ENCODE measurements around the gene PLXNA2.

Gene PLXNA2

DNA sequence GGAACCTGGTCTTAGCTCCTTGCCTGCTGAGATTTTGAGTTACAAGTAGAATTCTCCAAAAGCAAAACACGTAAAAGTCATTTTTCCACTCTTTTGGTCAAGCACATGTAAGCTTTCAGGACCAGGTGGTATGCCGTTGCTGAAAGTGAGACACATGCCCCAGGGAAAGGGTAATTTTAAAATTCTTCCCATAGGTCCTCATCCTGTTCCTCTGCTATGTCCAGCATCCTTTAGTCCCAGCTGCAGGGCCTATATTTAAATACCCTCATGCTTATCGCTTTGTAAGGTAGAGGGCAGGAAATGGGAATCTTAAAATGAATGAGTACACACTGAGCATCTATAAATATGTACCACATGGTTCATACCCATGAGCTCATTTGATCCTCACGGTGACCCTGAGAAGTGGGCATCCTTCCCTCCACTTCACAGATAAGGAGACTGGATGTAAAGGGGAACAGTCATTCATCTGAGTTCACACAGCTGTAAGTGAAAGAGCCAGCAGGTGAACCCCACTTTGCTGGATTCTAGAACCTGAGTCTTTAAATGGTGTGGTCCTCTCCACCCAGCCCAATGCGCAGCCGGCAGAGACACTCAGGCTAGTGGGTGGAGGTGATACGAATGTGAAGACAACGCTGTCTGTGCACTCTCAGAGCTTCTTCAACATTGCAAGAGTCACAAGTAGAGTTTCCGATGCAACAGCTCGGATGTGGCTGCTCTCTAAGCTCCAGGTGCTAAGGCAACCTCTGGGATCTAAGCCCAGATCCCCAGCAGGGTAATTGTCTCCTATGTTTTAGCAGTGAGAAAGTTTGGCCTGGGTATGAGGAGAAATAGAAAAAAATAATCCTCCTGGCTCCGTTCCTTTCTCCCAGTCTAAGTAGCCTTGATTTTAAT, 163.5 kb downstream of the PLXNA2 start:
- ChIA-PET CTCF (interaction anchor here (0.8 to 6.2 kb wide), 11 partner anchors 9 to 166 kb away, joined by 3 to 40 read pairs (median 6); partner anchors contain the start of gene PLXNA2), POLR2A (interaction anchor here (1.2 kb wide), 1 partner anchor 59 kb away, joined by 5 read pairs; no protein-coding TSS in a partner anchor)
- TF ChIP-seq, protein P1, sequence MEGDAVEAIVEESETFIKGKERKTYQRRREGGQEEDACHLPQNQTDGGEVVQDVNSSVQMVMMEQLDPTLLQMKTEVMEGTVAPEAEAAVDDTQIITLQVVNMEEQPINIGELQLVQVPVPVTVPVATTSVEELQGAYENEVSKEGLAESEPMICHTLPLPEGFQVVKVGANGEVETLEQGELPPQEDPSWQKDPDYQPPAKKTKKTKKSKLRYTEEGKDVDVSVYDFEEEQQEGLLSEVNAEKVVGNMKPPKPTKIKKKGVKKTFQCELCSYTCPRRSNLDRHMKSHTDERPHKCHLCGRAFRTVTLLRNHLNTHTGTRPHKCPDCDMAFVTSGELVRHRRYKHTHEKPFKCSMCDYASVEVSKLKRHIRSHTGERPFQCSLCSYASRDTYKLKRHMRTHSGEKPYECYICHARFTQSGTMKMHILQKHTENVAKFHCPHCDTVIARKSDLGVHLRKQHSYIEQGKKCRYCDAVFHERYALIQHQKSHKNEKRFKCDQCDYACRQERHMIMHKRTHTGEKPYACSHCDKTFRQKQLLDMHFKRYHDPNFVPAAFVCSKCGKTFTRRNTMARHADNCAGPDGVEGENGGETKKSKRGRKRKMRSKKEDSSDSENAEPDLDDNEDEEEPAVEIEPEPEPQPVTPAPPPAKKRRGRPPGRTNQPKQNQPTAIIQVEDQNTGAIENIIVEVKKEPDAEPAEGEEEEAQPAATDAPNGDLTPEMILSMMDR (IDR thresholded peaks at IDR 0.05; ENCODE audit: insufficient read depth, low read length, missing control alignments) = no peak
- no peak for DNase-seq (ENCODE audit: low read depth, low spot score)
- no peak overlapping the region for H3K4me3 ChIP-seq (ENCODE audit: low read depth, low read length)

GRCh38 chr1:208079161-208079560, 165.0 kb downstream of the PLXNA2 start:
- POLR2A ChIA-PET = no interaction called here

DNA sequence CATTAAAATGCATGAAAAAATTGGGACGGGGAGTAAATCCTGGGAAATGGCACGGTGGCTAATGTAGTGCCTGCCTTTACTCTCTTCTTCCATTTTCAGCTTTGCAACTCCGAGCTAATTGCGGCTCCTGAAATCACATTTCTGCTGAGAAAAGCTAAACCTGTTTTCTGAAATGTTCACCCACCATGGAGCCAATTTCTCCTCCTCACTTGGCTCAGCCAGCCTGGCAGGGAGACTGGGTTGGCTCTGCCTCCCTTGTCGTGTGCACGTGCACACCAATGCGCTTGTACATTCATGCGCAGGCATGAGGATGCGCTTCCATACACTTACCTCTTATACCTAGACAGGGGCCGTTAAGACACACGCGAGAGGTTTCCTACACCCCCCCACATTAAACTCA, 165.4 kb downstream of the PLXNA2 start:
- ChIA-PET CTCF (interaction anchor here (2.8 kb wide), 1 partner anchor 14 kb away, joined by 10 read pairs; no protein-coding TSS in a partner anchor), POLR2A (no interaction called here)
- no peak overlapping the region for H3K4me3 ChIP-seq (ENCODE audit: low read depth, low read length)
- TF ChIP-seq, protein P1 (IDR thresholded peaks at IDR 0.05; ENCODE audit: insufficient read depth, low read length, missing control alignments) = no peak
- no peak for DNase-seq (ENCODE audit: low read depth, low spot score)

More at GRCh38 chr1:208079161-208079560, 165.0 kb downstream of the PLXNA2 start:
- CTCF ChIA-PET = interaction anchor here (1.9 to 6.2 kb wide), 4 partner anchors 14 to 167 kb away, joined by 6 to 40 read pairs (median 24); partner anchors contain the start of gene PLXNA2
- no peak for DNase-seq (ENCODE audit: low read depth, low spot score)
- H3K4me3 ChIP-seq (ENCODE audit: low read depth, low read length) = no peak overlapping the region
- TF ChIP-seq, protein P1 (IDR thresholded peaks at IDR 0.05; ENCODE audit: insufficient read depth, low read length, missing control alignments) = no peak

DNA sequence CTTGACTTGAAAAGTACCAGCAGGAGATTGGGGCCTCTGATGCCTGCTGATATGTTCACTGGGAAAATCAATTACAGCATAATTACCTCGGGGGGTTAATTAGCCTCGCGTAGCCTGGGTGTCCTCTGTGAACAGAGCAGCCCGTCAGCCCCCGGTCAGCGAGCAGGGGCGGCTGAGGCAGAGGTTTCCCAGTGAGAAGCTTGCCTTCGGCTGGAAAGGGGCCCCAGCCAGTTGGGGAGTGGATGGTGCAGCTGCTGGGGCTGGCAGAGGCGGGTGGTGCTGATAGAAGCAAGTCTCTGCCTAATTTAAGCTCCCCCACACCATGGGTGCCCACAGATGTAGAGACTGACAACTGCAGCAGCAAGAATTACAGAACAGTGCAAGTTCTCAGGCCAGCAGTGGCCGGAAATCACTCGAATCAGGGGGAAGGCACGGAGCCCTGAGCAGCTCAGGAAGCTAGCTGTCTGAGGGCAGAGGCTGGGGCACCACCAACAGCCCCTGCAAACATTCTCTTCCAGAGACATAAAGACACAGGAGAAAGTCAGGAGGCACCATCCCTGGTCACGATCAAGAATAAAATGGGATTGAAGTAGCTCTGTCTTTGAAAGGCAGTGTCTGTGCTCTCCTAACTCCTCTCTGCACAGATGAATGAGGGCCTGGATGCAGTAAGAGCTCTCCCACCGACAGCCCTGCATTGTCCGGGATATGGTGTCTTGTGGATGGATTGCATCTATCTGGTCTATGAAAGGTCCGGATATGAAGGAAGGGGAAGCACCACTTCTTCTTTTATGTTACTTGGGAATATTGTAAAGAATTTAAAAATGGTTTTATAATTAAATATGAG, 166.7 kb downstream of the PLXNA2 start:
- ChIA-PET CTCF (interaction anchor here (2.8 kb wide), 1 partner anchor 16 kb away, joined by 10 read pairs; no protein-coding TSS in a partner anchor), POLR2A (no interaction called here)
- H3K4me3 ChIP-seq (ENCODE audit: low read depth, low read length) = no peak overlapping the region
- DNase-seq (ENCODE audit: low read depth, low spot score) = no peak
- TF ChIP-seq, protein P1 (IDR thresholded peaks at IDR 0.05; ENCODE audit: insufficient read depth, low read length, missing control alignments) = no peak

DNA sequence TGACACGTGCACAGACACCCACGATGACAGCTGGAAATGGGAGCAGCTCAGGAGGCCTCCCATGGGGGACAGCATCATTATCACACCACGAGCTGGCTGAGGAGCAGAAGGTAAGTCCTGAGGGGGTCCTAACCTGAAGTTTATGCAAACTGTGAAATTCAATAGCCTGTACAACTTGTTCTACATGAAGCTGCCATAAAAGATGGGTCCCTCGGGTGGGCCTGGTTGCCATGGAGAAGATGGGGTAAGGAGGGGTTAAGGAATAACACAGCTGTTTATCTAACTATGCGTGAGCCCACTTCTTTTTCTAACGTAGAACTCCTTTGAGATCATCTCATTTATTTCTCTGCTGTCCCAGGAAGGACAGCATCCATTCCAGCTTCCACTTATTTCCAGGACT, 169.8 kb downstream of the PLXNA2 start:
- DNase-seq (ENCODE audit: low read depth, low spot score) = no peak
- H3K4me3 ChIP-seq (ENCODE audit: low read depth, low read length) = no peak overlapping the region
- ChIA-PET CTCF (interaction anchor here (0.7 to 1.3 kb wide), 3 partner anchors 20 to 171 kb away, joined by 3 to 5 read pairs (median 4); no protein-coding TSS in a partner anchor), POLR2A (no interaction called here)
- TF ChIP-seq, protein P1 (IDR thresholded peaks at IDR 0.05; ENCODE audit: insufficient read depth, low read length, missing control alignments) = no peak
